Lower leg skin (tissue), 4 donors: Measurements from ENCODE around the gene CHST15. TPM values are rescaled to one million over a fixed set of nuclear protein-coding genes. Genes with fewer than 3 reads are reported as not detected.

ENCODE experiments used
- DNase-seq, 2 donors: peaks; one replicate each; pipeline ENCODE4 v3.0.0-alpha.2; 2019; ENCODE audit warnings: low spot score in 2 of 2
- H3K4me3 ChIP-seq: fragments of 200-600 bp; sonication (generic); 2 replicates; pipeline ENCODE4 v1.5.1; 2017; ENCODE audit warnings: mild to moderate bottlenecking, low read depth; ENCODE audit not compliant: poor library complexity, severe bottlenecking
- POLR2A ChIP-seq, 2 donors: fragments of 450-650 bp; IDR thresholded peaks; one replicate each; pipeline ENCODE4 v1.6.1; 2016 to 2017; ENCODE audit warnings: antibody characterized with exemption in 2 of 2, mild to moderate bottlenecking in 1 of 2, moderate library complexity in 1 of 2
- WGBS, 2 donors: methylation state at CpG; one replicate each; pipeline ENCODE4 v1.1.5; 2018; 5-methylcytosine and 5-hydroxymethylcytosine counted together
- intact Hi-C: fragments of 100-400 bp; cut with DNase I; formaldehyde crosslinking; loops from one replicate; pipeline ENCODE4 v1.15.0; 2023; ENCODE audit warnings: low total_unique reads
- total RNA-seq, 4 donors: library from RNA; depleted of rRNA; stranded (reverse); fragments of >200 nt; gene quantifications; one replicate each; pipeline ENCODE4 v1.1.0, GENCODE V29; 2016
- TF ChIP-seq, protein P1 (sequence below), 3 donors: fragments of 450-650 bp; IDR thresholded peaks; one replicate each; pipeline ENCODE4 v1.5.1; 2016; ENCODE audit warnings: antibody characterized with exemption in 3 of 3, mild to moderate bottlenecking in 3 of 3, moderate library complexity in 2 of 3

Gene CHST15
- total RNA-seq, 4 donors from 2014 or later, result 17.6 to 29.8 (median 19.4) TPM

DNA sequence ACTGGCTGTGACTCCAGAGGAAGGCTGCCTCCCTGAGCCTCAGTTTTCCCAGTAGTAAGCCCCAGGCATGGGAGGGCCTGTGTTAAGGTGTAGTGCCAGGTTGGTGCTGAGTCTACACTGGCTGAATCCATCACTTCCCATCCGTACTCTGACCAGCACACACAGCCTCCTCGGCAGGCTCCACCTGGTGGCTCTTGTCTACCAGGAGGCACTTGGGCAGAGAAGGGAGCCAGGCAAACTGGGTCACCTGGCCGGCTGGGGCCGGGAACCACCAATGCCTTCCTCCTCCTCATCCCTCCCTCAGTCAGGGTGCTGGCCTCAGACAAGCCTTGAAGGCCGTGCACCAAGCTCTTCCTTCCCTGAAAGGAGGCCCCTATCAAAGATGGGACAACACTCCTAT lies 75.7 kb downstream of the CHST15 start:
- no peak for TF ChIP-seq POLR2A (IDR thresholded peaks at IDR 0.05)
- TF ChIP-seq, protein P1, sequence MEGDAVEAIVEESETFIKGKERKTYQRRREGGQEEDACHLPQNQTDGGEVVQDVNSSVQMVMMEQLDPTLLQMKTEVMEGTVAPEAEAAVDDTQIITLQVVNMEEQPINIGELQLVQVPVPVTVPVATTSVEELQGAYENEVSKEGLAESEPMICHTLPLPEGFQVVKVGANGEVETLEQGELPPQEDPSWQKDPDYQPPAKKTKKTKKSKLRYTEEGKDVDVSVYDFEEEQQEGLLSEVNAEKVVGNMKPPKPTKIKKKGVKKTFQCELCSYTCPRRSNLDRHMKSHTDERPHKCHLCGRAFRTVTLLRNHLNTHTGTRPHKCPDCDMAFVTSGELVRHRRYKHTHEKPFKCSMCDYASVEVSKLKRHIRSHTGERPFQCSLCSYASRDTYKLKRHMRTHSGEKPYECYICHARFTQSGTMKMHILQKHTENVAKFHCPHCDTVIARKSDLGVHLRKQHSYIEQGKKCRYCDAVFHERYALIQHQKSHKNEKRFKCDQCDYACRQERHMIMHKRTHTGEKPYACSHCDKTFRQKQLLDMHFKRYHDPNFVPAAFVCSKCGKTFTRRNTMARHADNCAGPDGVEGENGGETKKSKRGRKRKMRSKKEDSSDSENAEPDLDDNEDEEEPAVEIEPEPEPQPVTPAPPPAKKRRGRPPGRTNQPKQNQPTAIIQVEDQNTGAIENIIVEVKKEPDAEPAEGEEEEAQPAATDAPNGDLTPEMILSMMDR (IDR thresholded peaks at IDR 0.05), result no peak
- WGBS, 2 donors, result 81 to 85% methylated on average over 5 of the region's 5 CpGs
- no peak for DNase-seq
- intact Hi-C loops, result no loop called here
- H3K4me3 ChIP-seq, result no peak overlapping the region

DNA sequence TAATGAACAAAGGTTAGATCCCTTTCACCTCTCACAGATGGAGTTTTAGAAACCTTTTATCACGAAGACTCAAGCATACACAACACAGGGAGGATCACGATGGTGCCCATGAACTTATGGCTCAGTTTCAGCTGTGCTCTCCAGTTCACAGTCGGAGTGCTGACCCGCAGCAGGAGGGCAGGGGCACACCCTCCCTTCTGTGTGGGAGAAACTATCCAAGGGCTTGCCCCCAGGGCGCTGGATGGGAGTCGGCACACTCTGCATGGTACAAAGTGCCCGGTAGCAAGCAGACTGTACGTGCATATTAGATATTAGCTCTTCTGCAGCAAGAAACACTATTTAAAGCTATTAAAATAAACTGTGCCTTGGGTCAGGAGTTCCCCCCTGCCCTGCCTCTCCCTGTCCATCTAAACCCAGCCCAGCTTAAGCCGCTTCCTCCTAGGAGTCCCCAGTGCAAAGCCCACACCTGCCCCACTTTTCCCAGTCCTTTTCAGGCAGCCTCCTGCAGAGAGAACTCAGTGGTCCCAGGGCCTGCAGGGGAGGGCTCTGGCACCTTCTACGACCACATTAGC lies 76.5 kb downstream of the CHST15 start:
- H3K4me3 ChIP-seq, result no peak overlapping the region
- DNase-seq, result no peak
- intact Hi-C loops, result no loop called here
- WGBS, 2 donors, result 75 to 78% methylated on average over 10 of the region's 10 CpGs
- TF ChIP-seq, protein P1 (IDR thresholded peaks at IDR 0.05), result no peak
- TF ChIP-seq POLR2A (IDR thresholded peaks at IDR 0.05), result no peak

DNA sequence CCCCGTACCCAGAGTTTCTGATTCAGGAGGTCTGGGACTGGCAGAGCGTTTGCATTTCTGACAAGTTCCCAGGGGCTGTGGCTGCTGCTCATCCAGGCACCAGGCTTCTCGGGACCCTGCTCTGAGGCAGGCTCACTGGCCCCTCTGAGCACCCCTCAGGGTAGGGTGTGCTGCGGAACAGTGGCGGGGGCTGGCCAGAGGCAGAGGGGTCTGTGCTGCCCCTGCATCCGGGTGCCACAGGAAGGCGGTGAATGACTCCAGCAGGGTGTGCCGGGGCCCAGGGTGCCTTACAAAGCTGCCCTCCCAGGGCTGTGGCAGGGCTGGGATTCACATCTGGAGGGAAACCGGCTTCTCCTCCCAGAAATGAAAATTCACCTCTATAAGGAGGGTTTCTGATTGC lies 77.4 kb downstream of the CHST15 start:
- H3K4me3 ChIP-seq, result no peak overlapping the region
- DNase-seq, result no peak
- intact Hi-C loops, result no loop called here
- WGBS, 2 donors, result 89 to 93% methylated on average over 4 to 9 of the region's 9 CpGs
- TF ChIP-seq POLR2A (IDR thresholded peaks at IDR 0.05), result no peak
- TF ChIP-seq, protein P1 (IDR thresholded peaks at IDR 0.05), result no peak

GRCh38 chr10:124014416-124015154 lies 78.8 kb downstream of the CHST15 start:
- no peak for TF ChIP-seq POLR2A (IDR thresholded peaks at IDR 0.05)
- TF ChIP-seq, protein P1 (IDR thresholded peaks at IDR 0.05), result no peak
- 87 to 89% methylated on average over 21 to 22 of the region's 22 CpGs for WGBS, 2 donors
- DNase-seq, result no peak
- H3K4me3 ChIP-seq, result no peak overlapping the region
- intact Hi-C loops, result no loop called here

GRCh38 chr10:124013916-124014315 lies 79.5 kb downstream of the CHST15 start:
- no peak overlapping the region for H3K4me3 ChIP-seq
- TF ChIP-seq, protein P1 (IDR thresholded peaks at IDR 0.05), result no peak
- TF ChIP-seq POLR2A (IDR thresholded peaks at IDR 0.05), result no peak
- no peak for DNase-seq
- intact Hi-C loops, result no loop called here
- WGBS, 2 donors, result 84 to 90% methylated on average over 1 of the region's 1 CpG
